Spleen (tissue), 11 donors: ENCODE data around the gene SORCS3. TPM values are rescaled to one million over a fixed set of nuclear protein-coding genes. Genes with fewer than 3 reads are reported as not detected.
A peak's percentile ranks its signal among the peaks of the same experiment; 100 is the strongest.

Source experiments
- DNase-seq: peaks from one replicate; pipeline ENCODE4 v3.0.0-alpha.2; 2020
- H3K27ac ChIP-seq, 8 donors: fragments of 200-600 bp; sonication (generic) in 7 of 8; 1 replicate in 4 of 8; 2 replicates in 4 of 8; pipeline versions ENCODE4 v1.5.0 to v1.8.0; 2016 to 2021; ENCODE audit warnings: inconsistent platforms in 4 of 8, mild to moderate bottlenecking in 4 of 8, moderate library complexity in 1 of 8
- H3K27me3 ChIP-seq, 7 donors: fragments of 200-600 bp; sonication (generic) in 6 of 7; replicated peaks in 1 of 7; 1 replicate in 4 of 7; 2 replicates in 3 of 7; pipeline versions ENCODE4 v1.5.0 to v1.8.0; 2016 to 2021; ENCODE audit warnings: inconsistent platforms in 3 of 7, mild to moderate bottlenecking in 1 of 7
- H3K36me3 ChIP-seq, 6 donors: fragments of 200-600 bp; sonication (generic) in 5 of 6; 1 replicate in 4 of 6; 2 replicates in 2 of 6; pipeline versions ENCODE4 v1.5.0 to v1.8.0; 2016 to 2021; ENCODE audit warnings: inconsistent platforms in 2 of 6
- H3K4me1 ChIP-seq, 6 donors: fragments of 200-600 bp; sonication (generic) in 5 of 6; 1 replicate in 3 of 6; 2 replicates in 3 of 6; pipeline versions ENCODE4 v1.5.0 to v1.8.0; 2016 to 2021; ENCODE audit warnings: inconsistent platforms in 3 of 6
- H3K4me3 ChIP-seq, 8 donors: fragments of 200-600 bp; sonication (generic) in 7 of 8; 1 replicate in 4 of 8; 2 replicates in 4 of 8; pipeline versions ENCODE4 v1.5.0 to v1.8.0; 2016 to 2021; ENCODE audit warnings: inconsistent platforms in 4 of 8, mild to moderate bottlenecking in 4 of 8, moderate library complexity in 2 of 8
- H3K9me3 ChIP-seq, 8 donors: fragments of 200-600 bp; sonication (generic) in 7 of 8; 1 replicate in 4 of 8; 2 replicates in 4 of 8; pipeline versions ENCODE4 v1.5.0 to v1.8.0; 2016 to 2021; ENCODE audit warnings: inconsistent platforms in 4 of 8
- CTCF ChIP-seq, 11 experiments: fragments of 200-600 bp in 7 of 11; fragments of 450-650 bp in 4 of 11; sonication (generic) in 4 of 11; IDR thresholded peaks in 8 of 11; conservative IDR thresholded peaks in 3 of 11; 1 replicate in 7 of 11; 2 replicates in 4 of 11; pipeline versions ENCODE4 v1.4.0 to v1.8.0; 2016 to 2021; ENCODE audit warnings: antibody characterized with exemption in 11 of 11, inconsistent platforms in 4 of 11, mild to moderate bottlenecking in 1 of 11
- POLR2A ChIP-seq, 3 donors: fragments of 450-650 bp; IDR thresholded peaks; one replicate each; pipeline ENCODE4 v1.5.1; 2017; ENCODE audit warnings: antibody characterized with exemption in 3 of 3, mild to moderate bottlenecking in 1 of 3
- POLR2AphosphoS5 ChIP-seq, 3 donors: sonication (generic); formaldehyde crosslinking; IDR thresholded peaks; one replicate each; pipeline ENCODE4 v1.5.1; 2017; ENCODE audit warnings: antibody characterized with exemption in 3 of 3
- WGBS, 5 donors: extraction: QIAGEN DNeasy Blood & Tissue Kit in 3 of 5; methylation state at CpG; one replicate each; pipeline versions ENCODE4 v1.1.5 to v1.1.7; 2013 to 2018; 5-methylcytosine and 5-hydroxymethylcytosine counted together
- intact Hi-C: fragments of 100-400 bp; cut with DNase I; formaldehyde crosslinking; loops from one replicate; pipeline ENCODE4 v1.15.0; 2023; ENCODE audit warnings: low total_unique reads
- polyA plus RNA-seq, 3 donors: library from polyadenylated mRNA; stranded (reverse); fragments of 200-250 nt; gene quantifications; one replicate each; pipeline ENCODE4 v1.2.1, GENCODE V29; 2013
- total RNA-seq, 7 donors: library from RNA; depleted of rRNA in 3 of 7; stranded (reverse); fragments of >200 nt in 3 of 7; fragmentation: NEBNext Ultra II Directional in 4 of 7; extraction: Animal tissue kit (Norgen Biotek cat#: 25700) in 4 of 7; gene quantifications; one replicate each; pipeline versions ENCODE4 v1.1.0 to v1.2.1, GENCODE V29; 2016 to 2021
- donor health status: healthy with polysubstance abuse.
- donor health status: DM: no; HTN: no; CAD: no; lungs with moderate emphysema.
- donor health status: DM: no; HTN: no; CAD: no.
- donor health status: Bipolar disorder and iron deficiency.
- donor health status: healthy.
- donor health status: DM: no; HTN: no; CAD: no.
- donor health status: DM: yes; HTN: yes; CAD: no.

The SORCS3 gene
- total and polyA plus RNA-seq, 10 donors = 0.03 to 0.06 TPM; not detected in 8

- Histone ChIP-seq H3K36me3 (no peaks in the 10 kb centered on the region), H3K4me3 (no peak overlapping the region), H3K27me3 (peaks cover 0 to 17% (median 0%) of the 10 kb centered on the region in 7 donors), H3K9me3 (peaks cover 0 to 47% (median 30%) of the 10 kb centered on the region in 8 donors), H3K4me1 (no peaks in the 10 kb centered on the region), H3K27ac (no peak overlapping the region)
- TF ChIP-seq POLR2AphosphoS5 (IDR thresholded peaks at IDR 0.05) = no peak
- TF ChIP-seq POLR2A (IDR thresholded peaks at IDR 0.05) = no peak
- TF ChIP-seq CTCF (IDR thresholded peaks at IDR 0.05 in 8 of 11, conservative IDR thresholded peaks at IDR 0.05 in 3 of 11) = no peak
- intact Hi-C loops = no loop called here
- WGBS, 5 donors = 38 to 47% (median 40%) methylated on average over 6 of the region's 6 CpGs
- DNase-seq = no peak
These were observed 28.4 kb upstream of the SORCS3 start for GRCh38 chr10:104612571-104613205.

DNA sequence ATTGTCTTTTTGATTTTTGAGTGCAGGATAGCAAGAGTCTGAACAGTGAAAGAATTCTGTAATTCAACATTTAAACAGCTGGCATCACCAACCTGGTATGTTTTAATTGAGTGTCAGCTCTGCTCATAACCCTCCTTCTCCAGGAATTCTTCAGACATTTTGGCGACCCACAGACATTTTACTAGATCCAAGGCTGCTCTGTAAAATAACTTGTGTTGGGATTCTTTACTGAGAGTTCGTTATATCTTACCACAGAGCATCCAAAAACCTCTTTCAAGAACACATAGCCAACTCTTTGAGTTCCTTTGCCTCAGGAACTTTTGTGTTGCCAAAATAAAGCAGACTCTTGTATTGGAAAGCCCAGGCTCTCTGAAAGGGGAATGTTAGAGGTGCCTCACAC is 27.7 kb upstream of the SORCS3 start:
- WGBS, 5 donors = 74 to 90% (median 88%) methylated on average over 2 of the region's 2 CpGs
- no peak for TF ChIP-seq CTCF (IDR thresholded peaks at IDR 0.05 in 8 of 11, conservative IDR thresholded peaks at IDR 0.05 in 3 of 11)
- no peak for TF ChIP-seq POLR2A (IDR thresholded peaks at IDR 0.05)
- TF ChIP-seq POLR2AphosphoS5 (IDR thresholded peaks at IDR 0.05) = no peak

GRCh38 chr10:104614245-104614831 is 26.8 kb upstream of the SORCS3 start:
- intact Hi-C loops = no loop called here
- WGBS, 5 donors = 65 to 82% (median 69%) methylated on average over 6 of the region's 6 CpGs
- H3K36me3 ChIP-seq = no peaks in the 10 kb centered on the region
- peaks cover 0 to 28% (median 0%) of the 10 kb centered on the region in 7 donors for H3K27me3 ChIP-seq
- no peak overlapping the region for H3K4me3 ChIP-seq
- no peak overlapping the region for H3K27ac ChIP-seq
- no peaks in the 10 kb centered on the region for H3K4me1 ChIP-seq
- TF ChIP-seq CTCF (IDR thresholded peaks at IDR 0.05 in 8 of 11, conservative IDR thresholded peaks at IDR 0.05 in 3 of 11) (peak in 8 of 11 experiments; percentile 7 to 49 (median 31)), POLR2A (IDR thresholded peaks at IDR 0.05) (no peak)
- no peak for DNase-seq
- peaks cover 0 to 31% (median 15%) of the 10 kb centered on the region in 8 donors for H3K9me3 ChIP-seq

More for the DNA sequence above, 27.7 kb upstream of the SORCS3 start:
- Histone ChIP-seq H3K27me3 (peaks cover 0 to 24% (median 0%) of the 10 kb centered on the region in 7 donors), H3K4me1 (no peaks in the 10 kb centered on the region), H3K36me3 (no peaks in the 10 kb centered on the region), H3K4me3 (no peak overlapping the region), H3K9me3 (peaks cover 0 to 40% (median 23%) of the 10 kb centered on the region in 8 donors), H3K27ac (no peak overlapping the region)
- intact Hi-C loops = no loop called here
- DNase-seq = no peak

- intact Hi-C loops = no loop called here
- peaks cover 0 to 24% (median 10%) of the 10 kb centered on the region in 8 donors for H3K9me3 ChIP-seq
- peaks cover 0 to 35% (median 0%) of the 10 kb centered on the region in 7 donors for H3K27me3 ChIP-seq
- H3K36me3 ChIP-seq = no peaks in the 10 kb centered on the region
- H3K4me3 ChIP-seq = no peak overlapping the region
- H3K27ac ChIP-seq = no peak overlapping the region
- no peaks in the 10 kb centered on the region for H3K4me1 ChIP-seq
- no peak for DNase-seq
- 88 to 100% (median 94%) methylated on average over 2 of the region's 2 CpGs for WGBS, 5 donors
- no peak for TF ChIP-seq POLR2AphosphoS5 (IDR thresholded peaks at IDR 0.05)
- TF ChIP-seq CTCF (IDR thresholded peaks at IDR 0.05 in 8 of 11, conservative IDR thresholded peaks at IDR 0.05 in 3 of 11) = no peak
- TF ChIP-seq POLR2A (IDR thresholded peaks at IDR 0.05) = no peak
These were observed 26.0 kb upstream of the SORCS3 start for GRCh38 chr10:104615136-104615535.
